MM.1S (cell line): ENCODE measurements around the gene S1PR5.

ENCODE experiments used
- CTCF ChIP-seq: fragments of 300-600 bp; sonication (generic); IDR thresholded peaks from 2 replicates; pipeline ENCODE4 v1.5.1; 2016; ENCODE audit warnings: antibody characterized with exemption, low read length, mixed read lengths
- EZH2phosphoT487 ChIP-seq: fragments of 300-600 bp; sonication (generic); IDR thresholded peaks from 2 replicates; pipeline ENCODE4 v1.6.1; 2018; ENCODE audit warnings: antibody characterized with exemption, low read length

GRCh38 chr19:10474962-10475451 lies 42.2 kb downstream of the S1PR5 start:
- TF ChIP-seq CTCF (no peak), EZH2phosphoT487 (no peak)
